HG03457 (cell line): ENCODE measurements around the gene RPH3AL.
"Not testable (repeated sequence)": the region's sequence is repeated elsewhere in the genome, so short reads cannot be mapped to it uniquely, and the experiment has no call there.

Experiments
- ATAC-seq: cut with Tn5 transposase; IDR thresholded peaks from one replicate; pipeline ENCODE4 v1.9.1; 2021; ENCODE audit warnings: moderate number of reproducible peaks; ENCODE audit not compliant: unreplicated experiment

The RPH3AL gene

DNA sequence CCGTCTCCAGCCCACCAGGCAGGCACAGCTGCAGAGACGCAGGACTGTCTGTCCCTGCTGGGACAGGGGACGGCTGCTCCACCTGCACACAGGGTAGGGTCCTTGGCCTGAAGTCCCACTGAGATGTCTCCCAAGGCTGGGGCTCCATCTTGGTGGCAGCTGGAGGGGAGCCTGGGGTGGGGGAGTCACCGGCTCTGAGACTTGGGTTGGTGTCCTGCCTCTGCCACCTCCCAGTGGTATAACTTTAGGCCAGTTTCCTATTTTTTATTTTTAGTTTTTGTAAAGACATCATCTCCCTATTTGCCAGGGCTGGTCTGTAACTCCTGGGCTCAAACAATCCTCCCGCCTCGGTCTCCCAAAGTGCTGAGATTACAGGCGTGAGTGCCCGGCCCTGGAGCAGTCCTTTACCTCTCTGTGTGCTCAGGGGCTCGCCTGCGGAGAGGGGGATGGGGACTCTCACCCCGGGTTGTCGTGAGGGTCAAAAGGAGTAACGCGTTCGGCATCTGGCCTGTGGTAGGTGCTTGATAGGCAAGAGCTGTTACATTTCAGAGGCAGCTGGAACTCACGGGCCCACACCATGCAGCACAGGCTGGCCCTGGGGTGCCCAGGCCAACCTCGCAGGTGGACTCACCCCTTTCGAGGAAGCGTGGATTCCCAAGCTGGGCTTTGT lies 124.5 kb downstream of the RPH3AL start:
- no peak for ATAC-seq

DNA sequence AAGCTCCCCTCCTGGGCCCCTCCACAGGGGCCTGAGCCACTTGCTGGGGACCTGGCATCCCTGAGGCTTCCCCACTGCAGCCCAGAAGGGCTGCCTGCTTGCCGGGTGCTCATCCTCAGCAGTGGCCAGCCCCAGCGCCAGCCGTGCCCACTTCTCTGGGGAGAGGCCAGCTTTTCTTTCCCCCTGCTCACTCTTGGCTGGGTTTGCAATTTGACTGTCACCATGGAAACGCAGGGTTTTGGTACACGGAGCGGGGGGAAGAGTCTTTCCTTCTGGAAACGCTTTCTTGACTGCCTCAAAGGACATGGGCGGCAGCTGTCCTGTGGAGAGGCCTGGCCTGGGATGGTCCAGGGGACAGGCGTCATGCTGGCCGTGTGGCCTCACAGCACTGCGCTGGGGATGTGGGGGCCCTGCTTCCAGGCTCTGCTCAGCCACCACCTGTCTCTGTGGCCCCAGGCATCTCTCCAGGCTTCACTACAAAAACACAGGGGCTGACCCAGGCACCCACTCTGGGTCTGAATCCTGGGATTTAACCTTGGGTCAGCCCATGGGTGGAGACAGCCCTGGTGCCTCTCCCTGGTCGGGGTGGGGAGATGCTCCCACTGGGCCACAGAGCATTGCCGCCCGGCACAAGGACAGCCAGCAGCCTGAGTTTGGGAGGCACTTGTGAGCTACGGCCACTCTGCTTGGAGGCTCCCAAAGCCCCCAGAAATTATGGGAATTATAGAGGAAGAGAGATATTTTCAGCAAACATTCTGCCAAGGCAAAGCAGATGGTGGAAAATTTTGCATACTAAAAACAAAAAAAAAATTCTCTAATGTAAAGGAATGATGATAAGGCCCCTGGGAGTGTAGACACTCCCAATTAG lies 125.3 kb downstream of the RPH3AL start:
- ATAC-seq: no peak

DNA sequence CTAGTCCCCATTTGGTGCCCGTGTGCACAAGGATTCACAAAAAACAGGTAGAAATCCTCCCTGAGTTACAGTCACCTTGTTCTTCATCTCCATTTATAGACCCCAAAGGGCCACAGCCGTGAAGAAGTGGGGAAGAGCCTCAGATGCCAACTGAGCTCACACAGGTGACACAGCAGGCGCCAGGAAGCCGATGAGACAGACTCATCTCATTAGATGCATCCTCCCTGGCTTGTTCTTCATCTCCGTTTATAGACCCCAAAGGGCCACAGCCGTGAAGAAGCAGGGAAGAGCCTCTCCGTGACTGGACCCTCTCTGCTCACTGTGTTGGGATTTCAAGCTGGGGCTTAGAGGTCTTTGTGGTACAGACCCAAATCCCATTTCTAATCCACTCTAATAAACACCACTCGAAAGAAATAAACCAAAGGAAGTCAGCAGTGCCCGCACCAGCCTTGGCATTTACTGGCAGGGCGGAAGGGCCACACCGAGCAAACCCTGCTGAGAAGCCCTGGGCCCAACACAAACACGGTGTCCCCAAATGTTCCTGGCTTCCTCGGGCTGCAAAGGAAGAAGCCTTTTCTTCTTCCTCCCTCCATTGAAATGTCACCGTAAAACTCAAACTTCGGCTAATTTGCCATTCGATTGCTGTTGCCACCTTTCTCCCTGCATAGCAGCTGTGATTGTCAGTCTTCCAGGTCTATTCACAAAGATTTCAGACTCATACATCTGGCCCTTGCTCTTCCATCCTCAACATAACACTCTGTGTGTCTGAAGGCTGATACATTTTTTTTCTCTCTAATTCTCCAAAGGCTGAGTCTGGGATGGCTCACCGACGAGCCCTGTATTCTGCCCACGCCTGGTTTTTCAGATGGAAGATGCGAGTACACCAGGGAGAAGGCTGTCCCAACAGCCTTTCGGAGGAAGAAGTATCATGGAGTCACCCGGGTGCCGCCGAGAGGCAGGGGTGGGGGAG lies 126.2 kb downstream of the RPH3AL start:
- no peak for ATAC-seq

DNA sequence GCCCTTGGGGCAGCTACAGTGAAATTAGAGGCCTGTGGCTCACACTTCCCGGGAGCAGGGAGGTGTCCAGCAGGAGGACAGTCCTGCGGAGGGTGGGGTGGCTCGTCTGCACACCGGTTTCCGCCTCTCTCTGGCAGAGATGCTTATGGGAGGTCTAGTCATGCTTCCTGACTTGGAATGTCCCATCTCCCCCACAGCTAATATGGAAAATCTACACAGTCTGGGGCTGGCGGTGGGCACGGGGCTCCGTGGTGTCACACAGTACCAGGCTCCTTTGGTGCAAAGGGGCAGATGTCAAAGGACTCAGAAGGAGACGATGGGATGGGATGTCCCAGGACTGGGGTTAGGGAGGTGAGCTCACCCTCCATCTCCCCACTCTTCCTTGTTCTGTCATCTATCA lies 127.1 kb downstream of the RPH3AL start:
- ATAC-seq: no peak

DNA sequence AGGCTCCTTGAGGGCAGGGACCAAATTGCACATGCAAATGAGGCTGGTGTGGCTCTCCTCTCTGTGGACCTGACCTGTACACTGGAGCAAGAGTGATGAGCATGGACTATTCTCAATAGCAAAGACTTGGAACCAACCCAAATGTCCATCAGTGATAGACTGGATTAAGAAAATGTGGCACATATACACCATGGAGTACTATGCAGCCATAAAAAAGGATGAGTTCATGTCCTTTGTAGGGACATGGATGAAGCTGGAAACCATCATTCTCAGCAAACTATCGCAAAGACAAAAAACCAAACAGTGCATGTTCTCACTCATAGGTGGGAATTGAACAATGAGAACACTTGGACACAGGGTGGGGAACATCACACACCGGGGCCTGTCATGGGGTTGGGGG lies 128.0 kb downstream of the RPH3AL start:
- not testable (repeated sequence) for ATAC-seq

DNA sequence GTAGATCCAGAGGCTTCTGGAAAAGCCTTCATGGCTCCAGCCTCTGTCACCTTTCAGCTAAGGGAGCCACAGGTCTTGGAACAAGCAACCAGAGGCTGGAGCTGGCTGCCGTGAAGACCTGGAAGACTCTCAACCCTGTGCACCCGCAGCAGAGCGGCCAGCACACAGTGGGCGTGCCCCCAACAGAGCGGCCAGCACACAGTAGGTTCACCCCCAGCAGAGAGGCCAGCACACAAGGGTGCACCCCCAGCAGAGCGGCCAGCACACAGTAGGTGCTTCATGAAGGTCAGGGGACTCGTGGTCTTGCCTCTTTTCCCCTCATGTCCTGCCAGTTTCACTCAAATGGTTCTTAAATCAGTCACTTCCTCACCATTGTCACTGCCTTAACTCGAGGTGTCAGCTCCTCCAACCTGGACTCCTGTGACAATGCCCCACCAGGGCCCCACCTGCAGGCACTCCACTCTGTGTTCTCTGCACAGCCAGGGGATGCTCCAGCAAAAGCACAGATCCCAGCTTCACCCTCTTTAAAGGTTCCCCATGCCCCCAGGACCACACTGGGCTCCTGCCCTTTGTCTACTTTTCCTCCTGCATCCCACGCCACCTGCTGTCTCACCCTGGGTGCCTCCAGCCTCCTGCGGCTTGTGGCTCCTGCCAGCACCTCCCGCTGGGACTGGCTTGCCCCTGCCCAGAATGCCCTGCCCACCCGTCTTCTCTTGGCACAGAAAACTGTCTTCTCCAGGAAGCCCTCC lies 128.7 kb downstream of the RPH3AL start:
- ATAC-seq: no peak

DNA sequence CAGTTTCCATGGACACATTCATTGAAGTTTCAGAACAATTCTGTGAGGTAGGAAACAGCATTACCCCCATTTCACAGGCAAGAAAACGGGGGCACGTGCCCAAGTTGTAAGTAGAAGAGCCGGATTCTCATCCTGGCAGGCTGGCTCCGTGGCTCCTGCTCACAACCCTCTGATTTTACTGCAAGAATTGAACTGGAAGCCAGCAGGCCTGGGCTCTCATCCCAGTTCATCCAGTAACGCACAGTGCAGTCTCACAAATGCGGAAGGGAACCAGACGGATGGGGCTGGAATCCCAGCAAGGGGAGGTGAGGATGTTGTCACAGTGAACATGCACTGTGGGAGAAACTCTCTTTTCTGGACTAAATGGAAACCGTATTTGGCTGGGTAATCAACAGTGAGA lies 130.4 kb downstream of the RPH3AL start:
- no peak for ATAC-seq

DNA sequence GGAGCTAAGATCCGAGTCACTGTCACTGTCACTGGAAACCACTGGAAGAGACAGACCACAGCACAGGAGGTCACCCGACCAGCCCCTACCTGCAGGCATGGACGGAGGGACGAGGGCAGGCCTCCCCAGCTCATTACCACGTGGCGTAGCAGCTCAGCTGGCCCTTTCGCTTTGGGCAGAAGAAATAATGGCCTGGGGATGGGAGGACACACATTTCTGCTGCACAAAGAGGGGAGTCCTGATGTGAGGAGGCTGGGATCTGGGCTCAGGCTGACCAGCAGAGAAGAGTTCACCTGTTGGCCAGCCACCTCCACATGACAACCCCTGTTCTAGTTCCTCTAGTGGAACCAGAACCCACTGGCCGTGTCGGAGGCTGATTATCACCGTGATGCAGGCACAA lies 132.9 kb downstream of the RPH3AL start:
- no peak for ATAC-seq

DNA sequence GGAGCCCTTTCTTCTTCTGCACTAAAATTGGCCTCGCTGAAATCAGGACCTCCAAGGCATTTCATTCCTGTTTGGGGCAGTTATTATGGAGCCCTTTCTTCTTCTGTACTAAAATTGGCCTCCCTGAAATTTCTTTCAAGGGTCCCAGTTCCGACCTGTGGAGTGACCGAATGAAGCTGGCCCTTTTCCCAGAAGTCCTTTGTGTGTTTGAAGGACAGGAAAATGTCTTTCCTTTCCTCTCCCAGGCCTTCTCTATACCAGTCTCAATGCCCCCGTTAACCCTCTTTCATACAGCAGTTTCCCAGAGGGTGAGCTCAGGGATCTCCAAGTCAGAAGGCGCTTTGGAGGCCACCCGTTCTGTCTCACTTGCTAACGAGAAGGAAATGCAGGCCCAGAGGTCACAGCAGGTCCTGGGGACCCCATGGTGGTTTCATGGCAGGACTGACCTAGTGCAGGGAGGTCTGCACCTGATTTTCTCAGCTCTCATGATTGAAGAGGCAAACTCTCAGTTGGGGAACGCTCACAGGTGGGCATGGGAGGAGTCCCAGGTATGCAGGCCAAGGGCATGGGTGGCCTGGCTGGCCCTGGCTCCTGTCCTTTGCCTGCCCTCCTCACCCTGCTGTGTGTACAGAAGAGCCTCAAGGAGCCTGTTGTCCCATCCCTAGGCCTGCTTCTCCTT lies 134.0 kb downstream of the RPH3AL start:
- no peak for ATAC-seq

DNA sequence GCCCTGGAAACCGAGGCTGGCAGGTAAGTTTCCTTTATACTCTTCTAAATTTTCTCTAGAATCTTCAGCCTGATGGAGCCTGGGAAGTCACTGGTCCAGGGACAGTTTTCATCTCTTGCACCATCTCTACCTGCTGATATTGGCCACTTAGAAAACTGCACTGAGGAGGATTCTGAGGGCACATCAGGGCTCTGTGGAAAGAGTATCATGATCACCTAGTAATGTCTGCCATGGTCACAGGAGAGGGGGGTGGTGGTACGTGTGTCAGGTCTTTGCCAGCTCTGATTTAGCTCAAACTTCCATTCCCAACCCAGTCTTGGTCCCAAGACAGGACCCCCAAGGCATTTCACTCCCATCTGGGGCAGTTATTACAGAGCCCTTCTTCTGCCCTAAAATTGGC lies 136.0 kb downstream of the RPH3AL start:
- no peak for ATAC-seq

DNA sequence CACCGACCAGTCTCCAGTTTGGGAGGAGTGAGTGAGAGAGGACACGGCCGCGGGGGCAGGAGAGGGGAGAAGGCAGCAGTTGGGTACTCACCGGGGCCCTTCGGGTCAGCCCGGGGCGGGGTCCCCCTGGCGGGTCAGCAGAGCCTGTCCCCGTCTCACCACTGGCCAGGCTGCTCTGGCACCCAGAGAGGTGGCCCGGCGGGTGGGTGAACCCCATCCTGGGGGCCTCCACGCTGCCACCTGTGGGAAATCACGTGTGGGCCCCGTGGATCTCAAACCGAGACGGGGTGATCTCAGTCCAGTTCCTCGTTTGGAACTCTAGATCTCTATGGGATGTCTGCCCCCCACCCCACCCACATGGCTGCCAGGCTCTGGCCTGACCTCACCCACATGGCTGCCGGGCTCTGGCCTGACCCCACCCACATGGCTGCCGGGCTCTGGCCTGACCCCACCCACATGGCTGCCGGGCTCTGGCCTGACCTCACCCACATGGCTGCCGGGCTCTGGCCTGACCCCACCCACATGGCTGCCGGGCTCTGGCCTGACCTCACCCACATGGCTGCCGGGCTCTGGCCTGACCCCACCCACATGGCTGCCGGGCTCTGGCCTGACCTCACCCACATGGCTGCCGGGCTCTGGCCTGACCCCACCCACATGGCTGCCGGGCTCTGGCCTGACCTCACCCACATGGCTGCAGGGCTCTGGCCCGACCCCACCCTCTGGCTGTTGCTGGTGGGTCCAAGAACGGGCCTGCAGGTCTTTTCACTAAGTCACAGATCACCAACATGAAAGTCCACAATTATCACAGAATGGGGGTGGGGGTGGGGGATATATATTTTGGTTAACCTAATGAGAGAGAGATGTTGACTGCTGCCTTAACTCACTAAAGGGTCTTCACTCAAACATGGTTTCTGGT lies 136.8 kb downstream of the RPH3AL start:
- not testable (repeated sequence) for ATAC-seq

DNA sequence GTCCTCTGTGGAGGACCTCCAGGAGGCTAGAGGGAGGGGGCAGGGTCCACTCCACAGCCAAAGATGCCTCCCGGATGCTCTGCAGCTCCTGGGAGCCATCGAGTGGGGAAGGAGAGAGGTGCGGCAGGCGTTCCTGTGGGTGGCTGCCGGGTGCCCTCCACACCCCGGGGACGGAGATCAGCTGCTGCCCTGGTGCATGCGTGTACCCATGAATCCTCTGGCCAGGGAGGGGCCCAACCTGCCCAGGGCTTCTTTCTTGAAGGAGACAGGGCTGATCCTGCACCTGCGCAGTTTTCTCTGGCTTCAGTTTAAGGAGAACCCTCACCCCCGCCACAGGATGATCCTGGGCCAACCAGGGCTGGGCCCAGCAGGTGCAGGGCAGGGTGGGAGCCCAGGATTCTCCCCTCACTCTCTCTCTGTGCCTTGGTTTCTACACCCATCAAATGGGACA lies 137.7 kb downstream of the RPH3AL start:
- ATAC-seq: no peak

DNA sequence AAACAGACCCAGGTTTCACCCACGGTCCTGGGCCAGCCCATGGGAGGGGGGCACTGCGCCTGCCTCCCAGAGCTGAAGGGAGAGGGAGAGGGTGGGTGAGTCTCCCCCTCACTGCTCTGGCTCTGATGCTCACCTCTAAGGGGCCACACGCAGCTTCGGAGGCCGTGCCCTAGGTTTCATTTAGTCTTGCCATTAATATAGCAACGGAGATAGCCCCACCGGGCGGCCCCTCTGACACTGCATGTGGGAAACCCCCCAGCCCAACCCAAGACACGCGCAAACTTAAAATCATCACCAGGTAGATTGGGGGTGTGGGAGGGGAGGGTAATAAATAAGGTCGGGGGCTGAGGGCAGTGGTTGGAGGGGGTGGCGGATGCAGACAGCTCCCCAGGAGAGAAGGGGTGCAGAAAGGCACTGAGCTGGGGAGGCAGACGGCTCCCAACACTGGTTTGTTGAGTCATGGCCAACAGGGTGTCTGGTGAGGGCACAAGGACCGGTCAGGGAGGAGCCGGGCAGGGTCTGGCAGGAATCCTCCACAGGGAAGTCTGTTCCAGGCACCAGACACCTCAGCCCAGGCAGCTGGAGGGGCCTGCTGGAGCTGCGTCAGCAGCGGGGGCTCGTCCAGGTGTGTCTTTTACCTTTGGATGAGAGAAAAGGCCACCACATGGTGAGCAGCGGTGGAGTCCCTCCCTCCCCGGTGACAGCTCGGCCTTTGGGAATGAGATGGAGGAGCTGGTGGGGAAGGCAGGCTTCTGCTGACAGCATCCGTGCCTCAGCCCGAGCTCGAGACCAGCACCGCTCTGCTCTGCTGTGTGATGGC lies 139.1 kb downstream of the RPH3AL start:
- no peak for ATAC-seq

DNA sequence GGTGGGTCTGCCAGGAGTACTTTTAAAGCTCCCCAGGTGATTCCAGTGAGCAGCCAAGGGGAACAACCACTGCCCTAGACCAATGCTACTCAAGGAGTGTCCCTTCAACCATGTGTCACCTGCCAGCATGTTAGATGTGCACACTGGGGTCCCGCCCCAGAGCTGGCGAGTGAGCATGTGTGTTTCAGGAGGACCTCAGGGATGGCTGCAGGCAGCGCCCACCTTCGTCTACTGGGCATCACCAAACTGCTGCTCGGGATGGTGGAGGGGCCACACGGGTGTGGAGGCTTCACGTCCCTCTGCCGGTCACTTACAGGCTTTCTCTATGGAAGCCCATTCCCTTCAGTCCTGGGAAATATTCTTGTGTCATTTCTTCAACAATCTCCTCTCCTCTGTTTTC lies 142.2 kb downstream of the RPH3AL start:
- ATAC-seq: no peak

DNA sequence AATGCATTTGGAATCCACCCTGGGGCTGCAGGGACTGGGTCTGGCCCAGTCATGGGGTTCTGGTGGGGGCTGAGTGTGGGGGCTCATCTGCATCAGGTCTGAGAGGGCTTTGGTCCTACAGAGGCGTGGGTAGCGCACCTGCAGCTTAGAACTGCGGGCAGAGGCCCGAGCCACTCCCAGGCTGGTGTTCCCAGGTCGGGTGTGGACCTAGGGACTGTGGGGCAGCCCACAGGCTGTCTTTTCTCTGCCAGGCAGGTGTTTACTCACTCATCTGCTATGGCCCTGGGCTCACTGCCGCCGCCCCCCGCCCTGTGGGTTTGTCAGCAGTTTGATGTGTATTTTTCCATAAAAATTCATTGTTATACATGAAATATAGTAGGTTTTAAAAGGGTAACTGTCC lies 144.2 kb downstream of the RPH3AL start:
- ATAC-seq: no peak

DNA sequence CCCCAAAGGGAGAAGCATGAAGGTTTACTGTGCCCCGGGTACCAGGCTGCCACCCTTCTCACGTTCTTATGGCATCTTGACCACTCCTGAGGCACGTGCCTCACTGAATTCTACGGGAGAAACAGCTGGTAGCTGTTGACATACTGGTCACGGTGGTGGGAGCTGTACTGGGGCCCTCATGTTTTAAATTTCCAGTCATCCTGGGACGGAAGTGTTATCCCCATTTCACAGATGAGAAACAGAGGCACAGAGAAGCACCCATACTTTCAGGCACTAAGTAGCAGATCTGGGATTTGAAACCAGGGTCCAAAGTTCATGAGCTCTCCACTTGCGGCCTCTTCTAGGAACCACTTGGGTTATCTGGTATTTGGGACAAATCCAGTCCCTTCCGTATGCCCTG lies 144.8 kb downstream of the RPH3AL start:
- no peak for ATAC-seq

DNA sequence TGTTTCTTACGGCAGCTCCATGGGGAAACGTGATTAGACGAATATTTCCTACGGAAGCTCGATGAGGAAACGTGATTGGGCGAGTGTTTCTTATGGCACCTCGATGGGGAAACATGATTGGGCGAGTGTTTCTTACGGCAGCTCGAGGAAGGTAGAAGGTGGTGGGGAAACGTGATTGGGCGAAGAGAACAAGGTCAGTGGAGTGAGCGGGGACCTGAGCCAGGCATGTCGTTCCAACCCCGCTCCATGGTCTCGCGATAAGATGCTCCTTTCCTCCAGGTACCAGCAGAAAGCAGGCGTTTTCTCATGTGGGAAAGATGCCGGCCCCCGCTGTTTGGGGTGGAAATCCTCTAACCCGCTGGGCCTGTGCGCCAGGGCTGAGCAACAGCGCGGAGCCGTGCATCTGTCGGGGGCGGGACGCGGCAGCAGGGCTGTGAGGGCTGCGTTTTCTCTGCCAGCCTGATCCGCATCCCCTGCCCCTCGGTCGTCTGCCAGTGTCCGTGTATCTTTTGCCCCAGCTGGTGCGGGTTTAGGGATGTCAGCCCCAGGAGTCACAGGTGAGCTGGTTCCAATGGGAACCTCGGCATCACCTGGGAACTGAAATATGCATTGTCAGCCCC lies 145.6 kb downstream of the RPH3AL start:
- ATAC-seq: no peak

DNA sequence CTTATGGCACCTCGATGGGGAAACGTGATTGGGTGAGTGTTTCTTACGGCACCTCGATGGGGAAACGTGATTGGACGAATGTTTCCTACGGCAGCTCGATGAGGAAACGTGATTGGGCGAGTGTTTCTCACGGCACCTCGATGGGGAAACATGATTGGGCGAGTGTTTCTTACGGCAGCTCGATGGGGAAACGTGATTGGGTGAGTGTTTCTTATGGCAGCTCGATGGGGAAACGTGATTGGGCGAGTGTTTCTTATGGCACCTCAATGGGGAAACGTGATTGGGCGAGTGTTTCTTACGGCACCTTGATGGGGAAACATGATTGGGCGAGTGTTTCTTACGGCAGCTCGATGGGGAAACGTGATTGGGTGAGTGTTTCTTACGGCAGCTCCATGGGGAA lies 146.1 kb downstream of the RPH3AL start:
- not testable (repeated sequence) for ATAC-seq
